Glutamatergic neuron (in vitro differentiated cells): ENCODE data around the gene DDX49. TPM values are rescaled to one million over a fixed set of nuclear protein-coding genes. Genes with fewer than 3 reads are reported as not detected.

ENCODE experiments used
- DNase-seq: peaks from one replicate; pipeline ENCODE4 v3.0.0; 2022
- H3K27ac Mint-ChIP-seq: one replicate; pipeline ENCODE4 v1.8.0; 2020; ENCODE audit warnings: mild to moderate bottlenecking, mixed read lengths, inconsistent platforms; ENCODE audit not compliant: unreplicated experiment
- H3K27me3 Mint-ChIP-seq: one replicate; pipeline ENCODE4 v1.8.0; 2020; ENCODE audit warnings: mild to moderate bottlenecking, moderate library complexity, mixed read lengths, inconsistent platforms; ENCODE audit not compliant: unreplicated experiment
- H3K36me3 Mint-ChIP-seq: one replicate; pipeline ENCODE4 v1.8.0; 2020; ENCODE audit warnings: mild to moderate bottlenecking, mixed read lengths, inconsistent platforms; ENCODE audit not compliant: unreplicated experiment
- H3K4me1 Mint-ChIP-seq: one replicate; pipeline ENCODE4 v1.8.0; 2020; ENCODE audit warnings: mild to moderate bottlenecking, low read depth, mixed read lengths, inconsistent platforms; ENCODE audit not compliant: unreplicated experiment
- H3K4me3 Mint-ChIP-seq: one replicate; pipeline ENCODE4 v1.8.0; 2020; ENCODE audit warnings: mild to moderate bottlenecking, mixed read lengths, inconsistent platforms; ENCODE audit not compliant: unreplicated experiment
- H3K9me3 Mint-ChIP-seq: one replicate; pipeline ENCODE4 v1.8.0; 2020; ENCODE audit warnings: mild to moderate bottlenecking, moderate library complexity, mixed read lengths, inconsistent platforms; ENCODE audit not compliant: unreplicated experiment
- CTCF ChIP-seq: fragments of 200-600 bp; sonication (generic); IDR thresholded peaks from one replicate; pipeline ENCODE4 v1.5.0; 2021; ENCODE audit not compliant: partially characterized antibody, unreplicated experiment
- total RNA-seq: library from RNA; stranded (reverse); fragmentation: NEBNext Ultra II Directional; extraction: Animal tissue kit (Norgen Biotek cat#: 25700); gene quantifications from one replicate; pipeline ENCODE4 v1.2.1, GENCODE V29; 2021; ENCODE audit not compliant: unreplicated experiment

DDX49 gene
- total RNA-seq, 1 donor from 2014 or later: 51.4 TPM

DNA sequence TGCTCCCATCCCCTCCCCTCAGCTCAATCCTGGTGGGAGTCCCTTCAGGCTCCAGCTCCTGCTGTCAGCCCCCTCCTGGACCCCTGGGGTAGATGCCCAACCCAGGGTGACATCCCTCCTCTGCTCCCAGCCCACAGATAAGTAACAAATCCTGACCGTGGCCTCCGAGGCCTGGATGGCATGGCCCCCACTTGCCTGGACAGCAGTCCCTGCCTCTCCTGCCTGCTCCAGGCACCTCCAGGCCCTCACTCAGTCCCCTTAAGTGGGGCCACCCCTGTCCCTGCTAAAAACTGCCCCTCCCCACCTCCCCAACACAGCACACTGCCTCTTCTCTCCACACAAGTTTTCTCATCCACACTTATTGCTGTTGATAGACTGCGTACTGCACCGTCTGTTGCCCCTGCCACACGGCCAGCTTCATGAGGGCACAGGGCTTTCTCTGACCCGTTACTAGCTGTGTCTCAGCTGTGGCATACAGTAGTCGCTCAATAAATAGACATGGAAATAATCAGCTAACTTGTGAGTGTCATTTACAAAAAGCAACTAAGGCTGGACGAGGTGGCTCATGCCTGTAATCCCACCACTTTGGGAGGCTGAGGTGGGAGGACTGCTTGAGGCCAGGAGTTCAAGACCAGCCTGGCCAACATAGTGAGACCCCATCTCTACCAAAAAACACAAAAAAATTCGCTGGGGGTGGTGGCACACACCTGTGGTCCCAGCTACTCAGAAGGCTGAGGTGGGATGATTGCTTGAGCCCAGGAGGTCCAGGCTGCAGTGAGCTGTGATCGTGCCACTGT, 29.4 kb upstream of the DDX49 start:
- Mint-ChIP-seq H3K4me3 (no peak overlapping the region), H3K27ac (no peak overlapping the region), H3K9me3 (peaks cover 1% of the 10 kb centered on the region), H3K27me3 (peaks cover 2% of the 10 kb centered on the region), H3K4me1 (peaks cover 3% of the 10 kb centered on the region), H3K36me3 (peaks cover 6% of the 10 kb centered on the region)
- DNase-seq: no peak
- TF ChIP-seq CTCF: no peak

GRCh38 chr19:18893587-18894253, 25.8 kb upstream of the DDX49 start:
- Mint-ChIP-seq H3K4me3 (peak overlapping the region; percentile 46), H3K4me1 (peaks cover 3% of the 10 kb centered on the region), H3K36me3 (no peaks in the 10 kb centered on the region), H3K27me3 (peaks cover 11% of the 10 kb centered on the region), H3K9me3 (peaks cover 3% of the 10 kb centered on the region), H3K27ac (no peak overlapping the region)
- no peak for TF ChIP-seq CTCF
- DNase-seq: no peak

- no peak for TF ChIP-seq CTCF
- Mint-ChIP-seq H3K4me3 (peak overlapping the region; percentile 71), H3K4me1 (peaks cover 3% of the 10 kb centered on the region), H3K27me3 (peaks cover 11% of the 10 kb centered on the region), H3K36me3 (no peaks in the 10 kb centered on the region), H3K27ac (no peak overlapping the region), H3K9me3 (peaks cover 3% of the 10 kb centered on the region)
- peak; percentile 83 for DNase-seq
These were observed 25.1 kb upstream of the DDX49 start for GRCh38 chr19:18894254-18895037.

- peak; percentile 88 for DNase-seq
- Mint-ChIP-seq H3K27me3 (peaks cover 10% of the 10 kb centered on the region), H3K4me3 (peak overlapping the region; percentile 79), H3K27ac (no peak overlapping the region), H3K36me3 (no peaks in the 10 kb centered on the region), H3K4me1 (peaks cover 3% of the 10 kb centered on the region), H3K9me3 (peaks cover 3% of the 10 kb centered on the region)
- TF ChIP-seq CTCF: peak; percentile 61
These were observed 24.3 kb upstream of the DDX49 start for GRCh38 chr19:18895038-18895823.
